B cell (primary cell): ENCODE measurements around the gene HMBS. TPM values are rescaled to one million over a fixed set of nuclear protein-coding genes. Genes with fewer than 3 reads are reported as not detected.
"Not testable (repeated sequence)": the region's sequence is repeated elsewhere in the genome, so short reads cannot be mapped to it uniquely, and the experiment has no call there.

Experiments
- ATAC-seq: fragments of 200-7000 bp; cut with Tn5 transposase; one replicate; pipeline ENCODE4 v1.10.0; 2021; ENCODE audit warnings: low read depth, mild to moderate bottlenecking, moderate number of reproducible peaks, moderate library complexity
- CTCF ChIA-PET: fragments of 350-600 bp; sonication (Branson Sonifier 250); formaldehyde crosslinking; loops from one replicate; lab custom pipeline; 2021; ENCODE audit warnings: antibody characterized with exemption, inconsistent platforms; lab: Charles Lee
- POLR2A ChIA-PET: fragments of 350-600 bp; sonication (Branson Sonifier 250); formaldehyde crosslinking; loops from one replicate; lab custom pipeline; 2021; ENCODE audit warnings: antibody characterized with exemption; lab: Charles Lee
- DNase-seq: peaks from one replicate; pipeline ENCODE4 v3.0.0; 2013
- H2AFZ ChIP-seq: 2 replicates; pipeline ENCODE4 v1.6.1; 2012; ENCODE audit warnings: mild to moderate bottlenecking, low read depth, low read length; ENCODE audit not compliant: insufficient read depth, poor library complexity, severe bottlenecking
- H3K27ac ChIP-seq, 2 donors: 1 replicate in 1 of 2; 2 replicates in 1 of 2; pipeline ENCODE4 v1.5.1; 2012 to 2013; ENCODE audit warnings: low read length in 2 of 2, mild to moderate bottlenecking in 2 of 2, moderate library complexity in 1 of 2
- H3K27me3 ChIP-seq, 4 experiments: fragments of 200-600 bp in 1 of 4; sonication (generic) in 1 of 4; replicated peaks in 1 of 4; 1 replicate in 2 of 4; 2 replicates in 2 of 4; pipeline versions ENCODE4 v1.6.1 to v1.7.0; 2013 to 2016; ENCODE audit warnings: low read length in 3 of 4, mild to moderate bottlenecking in 2 of 4, mixed read lengths in 1 of 4, moderate library complexity in 1 of 4; ENCODE audit not compliant: insufficient read depth in 4 of 4, control insufficient read depth in 3 of 4; ENCODE audit errors: control extremely low read depth in 1 of 4
- H3K36me3 ChIP-seq, 2 experiments: replicated peaks in 1 of 2; 1 replicate in 1 of 2; 2 replicates in 1 of 2; pipeline versions ENCODE4 v1.6.1 to v1.7.1; 2013; ENCODE audit warnings: low read length in 1 of 2; ENCODE audit not compliant: insufficient read depth in 2 of 2, control insufficient read depth in 1 of 2; ENCODE audit errors: control extremely low read depth in 1 of 2, extremely low read depth in 1 of 2
- H3K4me1 ChIP-seq, 2 donors: fragments of 200-600 bp in 1 of 2; sonication (generic) in 1 of 2; 1 replicate in 1 of 2; 2 replicates in 1 of 2; pipeline versions ENCODE4 v1.5.1 to v1.6.1; 2013 to 2017; ENCODE audit warnings: low read length in 2 of 2; ENCODE audit not compliant: control insufficient read depth in 2 of 2, insufficient read depth in 2 of 2
- H3K4me2 ChIP-seq: replicated peaks from 2 replicates; pipeline ENCODE3; 2012; ENCODE audit warnings: mild to moderate bottlenecking, low read depth, low read length; ENCODE audit not compliant: poor library complexity, severe bottlenecking
- H3K4me3 ChIP-seq, 5 experiments: fragments of 200-600 bp in 1 of 5; sonication (generic) in 1 of 5; 1 replicate in 3 of 5; 2 replicates in 2 of 5; pipeline versions ENCODE4 v1.5.1 to v1.7.0; 2011 to 2016; ENCODE audit warnings: low read length in 4 of 5, mild to moderate bottlenecking in 4 of 5, low read depth in 2 of 5, control low read depth in 1 of 5, moderate library complexity in 1 of 5; ENCODE audit not compliant: insufficient read depth in 1 of 5; ENCODE audit errors: control extremely low read depth in 1 of 5, extremely low read depth in 1 of 5
- H3K79me2 ChIP-seq: fragments of 200-600 bp; sonication (generic); one replicate; pipeline ENCODE4 v1.6.0; 2016; ENCODE audit warnings: low read length; ENCODE audit not compliant: control insufficient read depth, insufficient read depth
- H3K9ac ChIP-seq: fragments of 200-600 bp; sonication (generic); 2 replicates; pipeline ENCODE4 v1.6.1; 2017; ENCODE audit warnings: mild to moderate bottlenecking, low read length, moderate library complexity
- H3K9me3 ChIP-seq, 3 donors: one replicate each; pipeline versions ENCODE4 v1.6.1 to v1.7.1; 2013; ENCODE audit warnings: low read length in 2 of 3; ENCODE audit not compliant: control insufficient read depth in 2 of 3, insufficient read depth in 1 of 3; ENCODE audit errors: control extremely low read depth in 1 of 3
- H4K20me1 ChIP-seq: 2 replicates; pipeline ENCODE4 v1.6.0; 2012; ENCODE audit warnings: mild to moderate bottlenecking, low read length; ENCODE audit not compliant: insufficient read depth, control insufficient read depth, poor library complexity, severe bottlenecking
- H3K27ac Mint-ChIP-seq: one replicate; pipeline ENCODE4 v1.8.0; 2021; ENCODE audit warnings: mixed read lengths
- H3K27me3 Mint-ChIP-seq: one replicate; pipeline ENCODE4 v1.8.0; 2021; ENCODE audit warnings: mixed read lengths
- H3K4me1 Mint-ChIP-seq: one replicate; pipeline ENCODE4 v1.8.0; 2021; ENCODE audit warnings: mixed read lengths
- H3K4me3 Mint-ChIP-seq: one replicate; pipeline ENCODE4 v1.8.0; 2021; ENCODE audit warnings: mixed read lengths
- H3K9me3 Mint-ChIP-seq: one replicate; pipeline ENCODE4 v1.8.0; 2022; ENCODE audit warnings: mixed read lengths; ENCODE audit not compliant: insufficient read depth
- CTCF ChIP-seq: fragments of 200-600 bp; IDR thresholded peaks from one replicate; pipeline ENCODE4 v1.8.0; 2022; ENCODE audit warnings: antibody characterized with exemption, mild to moderate bottlenecking
- EZH2 ChIP-seq: IDR thresholded peaks from 2 replicates; pipeline ENCODE4 v1.6.1; 2012; ENCODE audit warnings: borderline replicate concordance, low read depth, mild to moderate bottlenecking, moderate library complexity, low read length; ENCODE audit not compliant: insufficient read depth, poor library complexity, severe bottlenecking
- WGBS: methylation state at CpG from one replicate; pipeline ENCODE4 v1.1.5; 2013; ENCODE audit warnings: missing lambda C conversion rate; ENCODE audit not compliant: insufficient coverage; 5-methylcytosine and 5-hydroxymethylcytosine counted together
- intact Hi-C: fragments of 100-400 bp; cut with micrococcal nuclease; formaldehyde crosslinking; loops from one replicate; pipeline ENCODE4 v1.10.0; 2022
- polyA plus RNA-seq: library from polyadenylated mRNA; depleted of rRNA; stranded (reverse); fragments of >200 nt; gene quantifications from 2 replicates; pipeline ENCODE4 v1.2.3, GENCODE V29; 2012
- total RNA-seq, 2 donors: library from RNA; stranded (reverse); fragments of 120-200 nt in 1 of 2; gene quantifications; 1 replicate in 1 of 2; 2 replicates in 1 of 2; pipeline versions ENCODE4 v1.2.3 to v1.2.4, GENCODE V29; 2013 to 2022

Gene HMBS
- total and polyA plus RNA-seq, 2 donors (not counting 1 experiment from before 2014, with no cell fraction given) = 7.6 to 17.7 TPM

GRCh38 chr11:119057000-119057769 lies 27.5 kb upstream of the HMBS start, which contains the start of gene HYOU1:
Gene HYOU1, minus strand, starts transcription at chr11:119057205. Its CDS starts 1,045 bp downstream, at chr11:119056160.
- H3K79me2 ChIP-seq = peaks cover 55% of the 10 kb centered on the region
- H4K20me1 ChIP-seq = no peaks in the 10 kb centered on the region
- WGBS = under 1% methylated on average over 77 of the region's 79 CpGs
- ATAC-seq (peak; percentile 95), DNase-seq (peak; percentile 99)
- Mint-ChIP-seq H3K4me3 (peak within 1 kb of the TSS; percentile 97), H3K27ac (peak within 1 kb of the TSS; percentile 93), H3K9me3 (no peaks in the 10 kb centered on the region), H3K4me1 (peaks cover 36% of the 10 kb centered on the region), H3K27me3 (no peaks in the 10 kb centered on the region)
- TF ChIP-seq EZH2 (no peak), CTCF (peak; percentile 6)
- H3K4me2 ChIP-seq = peak within 1 kb of the TSS; percentile 98
- ChIA-PET CTCF (interaction anchor here (0.7 to 2.2 kb wide), 7 partner anchors 10 to 1831 kb away, joined by 3 to 8 read pairs (median 5); partner anchors contain the start of gene VPS11), POLR2A (interaction anchor here (0.5 to 3.8 kb wide), 4 partner anchors 10 to 111 kb away, joined by 3 to 14 read pairs (median 3); partner anchors contain the start of gene VPS11)
- H3K36me3 ChIP-seq = peaks cover 4 to 34% of the 10 kb centered on the region in 2 experiments
- intact Hi-C loops = loop anchor here (1.0 to 2.0 kb wide), 9 partner anchors 10 to 140 kb away; partner anchors contain the start of genes CENATAC, HINFP, HMBS and RPS25
- H3K4me1 ChIP-seq = peaks cover 18 to 29% of the 10 kb centered on the region in 2 donors
- peak within 1 kb of the TSS; percentile 75 to 93 for H3K27ac ChIP-seq
- no peaks in the 10 kb centered on the region for H3K27me3 ChIP-seq
- H2AFZ ChIP-seq = peak within 1 kb of the TSS; percentile 97
- H3K4me3 ChIP-seq = peak within 1 kb of the TSS; percentile 36 to 95 (median 90)
- H3K9me3 ChIP-seq = no peaks in the 10 kb centered on the region
- peak within 1 kb of the TSS; percentile 98 for H3K9ac ChIP-seq

GRCh38 chr11:119059128-119059527 lies 25.6 kb upstream of the HMBS start:
- ATAC-seq, H4K20me1 ChIP-seq, H3K27ac Mint-ChIP-seq, H3K4me3 ChIP-seq, DNase-seq, H3K27me3 ChIP-seq, H3K27ac ChIP-seq, H3K4me3 Mint-ChIP-seq, H3K9me3 Mint-ChIP-seq, H3K9me3 ChIP-seq, H2AFZ ChIP-seq, H3K9ac ChIP-seq, H3K4me2 ChIP-seq, H3K27me3 Mint-ChIP-seq, intact Hi-C loops: not testable (repeated sequence)
- Histone ChIP-seq H3K4me1 (peaks cover 17 to 24% of the 10 kb centered on the region in 2 donors), H3K79me2 (peaks cover 72% of the 10 kb centered on the region), H3K36me3 (peaks cover 4 to 15% of the 10 kb centered on the region in 2 experiments)
- 100% methylated on average over 2 of the region's 35 CpGs for WGBS
- CTCF ChIA-PET = interaction anchor here (0.6 kb wide), 1 partner anchor 39 kb away, joined by 4 read pairs; no protein-coding TSS in a partner anchor
- POLR2A ChIA-PET = interaction anchor here (3.8 kb wide), 1 partner anchor 8 kb away, joined by 14 read pairs; the partner anchor contains the start of gene VPS11
- peaks cover 27% of the 10 kb centered on the region for H3K4me1 Mint-ChIP-seq
